ENCODE results near the gene NEDD1. TPM values are rescaled to one million over a fixed set of nuclear protein-coding genes. Genes with fewer than 3 reads are reported as not detected.

NEDD1 gene
- total and polyA plus RNA-seq, 5 experiments from 2014 or later = 24.6 to 36.0 (median 27.1) TPM

DNA sequence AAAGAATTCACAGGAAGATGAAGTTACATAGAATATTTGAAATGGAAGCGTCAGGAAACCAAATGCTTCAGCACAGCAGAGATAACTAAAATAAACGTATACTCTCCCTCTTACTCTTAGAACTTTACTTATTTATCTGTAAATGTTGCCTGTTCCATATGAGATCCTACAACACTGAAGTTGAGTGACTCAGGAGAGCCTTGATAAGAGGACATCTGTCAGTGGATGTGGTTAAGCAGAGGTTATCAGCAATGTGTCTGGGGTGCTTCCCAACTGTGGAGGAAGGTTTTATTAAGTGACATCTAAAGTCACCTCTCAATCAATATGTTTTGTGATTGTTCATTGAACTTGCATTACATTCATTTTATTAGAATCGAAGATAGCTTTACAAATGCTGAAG lies 81.9 kb downstream of the NEDD1 start:
- Mint-ChIP-seq H3K36me3 (no peaks in the 10 kb centered on the region), H3K9me3 (no peaks in the 10 kb centered on the region), H3K27ac (no peak overlapping the region), H3K4me3 (no peak overlapping the region), H3K4me1 (peaks cover 2 to 8% (median 5%) of the 10 kb centered on the region in 4 donors), H3K27me3 (peaks cover 17 to 53% (median 35%) of the 10 kb centered on the region in 5 donors)
- ATAC-seq = no peak
- POLR2A ChIA-PET = no interaction called here
- no peak for DNase-seq

DNA sequence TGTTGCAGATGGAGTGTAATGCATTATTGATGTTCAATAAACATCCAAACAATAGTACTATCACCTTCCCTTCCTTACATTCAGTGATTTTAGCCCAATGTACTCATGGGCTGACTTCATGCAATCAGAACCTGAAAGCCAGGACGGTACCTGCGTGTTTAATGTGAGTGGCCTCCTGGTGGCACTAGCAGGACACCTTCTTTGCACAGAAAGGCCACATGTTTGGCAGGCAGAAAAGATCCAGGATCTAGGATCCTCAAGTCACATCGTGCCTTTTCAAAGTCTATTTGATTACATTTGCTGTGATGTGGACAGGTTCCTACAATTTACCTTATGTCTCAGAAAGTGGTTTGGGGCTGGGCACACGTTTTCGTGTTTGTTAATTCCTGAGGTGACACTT lies 82.9 kb downstream of the NEDD1 start:
- Mint-ChIP-seq H3K4me1 (peaks cover 2 to 8% (median 5%) of the 10 kb centered on the region in 4 donors), H3K27ac (no peak overlapping the region), H3K36me3 (no peaks in the 10 kb centered on the region), H3K27me3 (peaks cover 14 to 48% (median 34%) of the 10 kb centered on the region in 5 donors), H3K4me3 (no peak overlapping the region), H3K9me3 (no peaks in the 10 kb centered on the region)
- DNase-seq (no peak), ATAC-seq (no peak)
- POLR2A ChIA-PET = no interaction called here

DNA sequence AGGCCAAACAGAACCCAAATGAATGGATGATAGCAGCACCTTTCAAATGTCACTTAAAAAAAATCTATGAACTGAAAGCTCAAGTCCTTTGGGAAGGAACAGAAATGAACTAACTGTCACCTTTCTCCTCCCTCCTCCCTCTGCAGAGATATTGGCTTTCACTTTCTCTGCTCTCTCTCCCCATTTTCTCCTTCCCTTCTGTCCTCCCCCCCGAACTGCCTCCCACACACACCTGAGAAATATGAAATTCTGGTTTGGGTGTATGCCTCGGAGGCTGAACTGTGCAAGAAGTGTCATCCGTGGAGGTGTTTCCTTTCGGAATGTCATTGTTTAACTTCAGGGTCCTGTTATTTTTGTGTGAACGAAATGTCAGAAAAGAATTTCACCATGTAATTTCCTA lies 87.8 kb downstream of the NEDD1 start:
- ATAC-seq (no peak), DNase-seq (no peak)
- no peak overlapping the region for H3K4me3 Mint-ChIP-seq
- peaks cover 20 to 46% (median 26%) of the 10 kb centered on the region in 5 donors for H3K27me3 Mint-ChIP-seq
- H3K4me1 Mint-ChIP-seq = no peaks in the 10 kb centered on the region
- H3K27ac Mint-ChIP-seq = peak overlapping the region in 1 of 10 donors; percentile 78
- POLR2A ChIA-PET = no interaction called here
- H3K9me3 Mint-ChIP-seq = no peaks in the 10 kb centered on the region
- no peaks in the 10 kb centered on the region for H3K36me3 Mint-ChIP-seq

DNA sequence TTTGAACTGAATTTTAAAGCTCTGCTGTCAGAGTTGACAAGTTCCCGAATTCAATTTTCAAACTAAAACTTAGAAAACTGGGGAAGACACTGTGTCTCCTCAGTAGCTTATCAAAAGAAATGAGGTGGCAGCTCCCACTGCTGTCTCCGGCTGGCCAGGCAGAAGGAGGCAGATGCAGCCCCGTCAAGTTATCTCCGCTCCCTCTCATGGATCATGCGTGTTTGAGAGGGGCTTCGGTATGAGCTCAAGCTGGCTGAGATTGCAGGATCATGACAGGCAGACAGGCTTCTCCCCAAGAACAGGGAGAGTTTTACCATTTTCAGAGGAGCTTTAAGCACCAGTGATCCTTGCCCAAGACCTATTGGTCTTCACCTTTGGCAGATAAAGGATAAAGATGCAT lies 88.8 kb downstream of the NEDD1 start:
- Mint-ChIP-seq H3K9me3 (no peaks in the 10 kb centered on the region), H3K27ac (no peak overlapping the region), H3K4me1 (no peaks in the 10 kb centered on the region), H3K27me3 (peaks cover 18 to 46% (median 26%) of the 10 kb centered on the region in 5 donors), H3K4me3 (no peak overlapping the region), H3K36me3 (no peaks in the 10 kb centered on the region)
- DNase-seq (no peak), ATAC-seq (no peak)
- POLR2A ChIA-PET = no interaction called here

DNA sequence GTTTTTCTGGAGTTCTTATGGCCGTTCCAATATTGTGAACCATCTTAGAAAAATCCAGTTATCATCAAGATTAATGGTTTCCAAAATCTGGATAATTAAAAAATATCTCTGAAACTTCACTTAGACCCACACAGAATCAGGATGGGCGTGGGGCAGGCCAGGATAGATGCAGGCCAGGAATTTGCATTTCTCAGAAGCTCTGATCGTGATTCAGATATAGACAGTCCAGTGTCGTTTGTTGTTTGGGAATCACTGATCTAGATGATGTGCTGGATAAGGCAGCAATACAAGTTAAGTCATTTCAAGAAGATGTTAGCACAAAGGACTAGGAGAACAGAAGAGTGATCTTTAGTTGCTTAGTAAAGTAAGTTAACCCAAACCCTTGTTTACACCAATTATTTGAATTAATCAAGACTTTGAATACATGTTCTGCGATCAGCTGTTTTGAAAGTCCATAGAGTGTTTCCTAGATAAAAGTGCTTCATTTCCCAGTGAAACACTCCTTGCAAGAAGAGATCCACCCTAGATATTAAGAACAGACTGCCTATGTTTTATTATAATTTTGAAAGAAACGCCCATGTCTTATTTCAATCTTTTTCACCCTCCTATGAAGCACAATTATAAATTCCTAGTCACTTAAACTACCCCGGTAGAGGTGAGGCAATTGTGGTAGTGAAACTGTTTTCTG lies 90.9 kb downstream of the NEDD1 start:
- peaks cover 16 to 28% (median 18%) of the 10 kb centered on the region in 5 donors for H3K27me3 Mint-ChIP-seq
- no peak for ATAC-seq
- no peak for DNase-seq
- POLR2A ChIA-PET = no interaction called here
- H3K4me1 Mint-ChIP-seq = no peaks in the 10 kb centered on the region
- no peaks in the 10 kb centered on the region for H3K36me3 Mint-ChIP-seq
- H3K4me3 Mint-ChIP-seq = no peak overlapping the region
- no peaks in the 10 kb centered on the region for H3K9me3 Mint-ChIP-seq
- H3K27ac Mint-ChIP-seq = no peak overlapping the region

DNA sequence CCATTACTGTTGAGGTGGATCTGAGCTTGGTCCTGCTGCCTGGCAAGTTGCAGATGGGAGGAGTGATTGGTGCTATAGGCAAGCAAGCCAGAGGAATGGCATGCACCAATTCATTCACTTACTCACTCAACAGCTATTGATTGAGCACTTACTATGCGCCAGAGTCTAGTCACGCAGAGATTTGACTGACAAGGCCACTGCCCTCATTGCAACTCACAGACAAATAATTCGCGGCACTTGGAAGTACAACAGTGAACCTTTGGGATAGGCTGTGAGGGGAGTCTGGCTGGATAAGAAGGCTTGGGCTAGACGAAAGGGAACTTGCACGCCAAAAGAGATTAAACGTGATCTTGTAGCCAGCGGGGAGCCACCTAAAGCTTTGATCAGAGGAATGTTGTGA lies 96.2 kb downstream of the NEDD1 start:
- peaks cover 15 to 35% (median 22%) of the 10 kb centered on the region in 5 donors for H3K27me3 Mint-ChIP-seq
- ATAC-seq (no peak), DNase-seq (no peak)
- POLR2A ChIA-PET = no interaction called here
- no peaks in the 10 kb centered on the region for H3K4me1 Mint-ChIP-seq
- no peaks in the 10 kb centered on the region for H3K36me3 Mint-ChIP-seq
- no peak overlapping the region for H3K27ac Mint-ChIP-seq
- no peaks in the 10 kb centered on the region for H3K9me3 Mint-ChIP-seq
- no peak overlapping the region for H3K4me3 Mint-ChIP-seq

Data from naive thymus-derived CD8-positive, alpha-beta T cell (primary cell).